HCT116 (cell line): Measurements from ENCODE around the gene BCR. TPM values are rescaled to one million over a fixed set of nuclear protein-coding genes. Genes with fewer than 3 reads are reported as not detected.

Experiments
- ATAC-seq: fragments of 200-7000 bp; cut with Tn5 transposase; 2 replicates; pipeline ENCODE4 v1.9.1; 2020; ENCODE audit warnings: mild to moderate bottlenecking, moderate library complexity
- BruUV-seq: library from RNA; stranded (reverse); fragments of 400-500 nt; replicated peaks from 2 replicates; lab custom pipeline; 2021; lab: Mats Ljungman, UMichigan
- CTCF ChIA-PET: fragments of 300-600 bp; sonication (Branson Sonifier 250); formaldehyde crosslinking; loops from one replicate; lab custom pipeline; 2021; ENCODE audit warnings: antibody characterized with exemption; lab: Charles Lee
- POLR2A ChIA-PET: fragments of 300-600, 350-600 bp; sonication (Branson Sonifier 250); formaldehyde crosslinking; loops from one replicate; lab custom pipeline; 2021; ENCODE audit warnings: antibody characterized with exemption; lab: Charles Lee
- RAD21 ChIA-PET, 2 experiments: fragments of 300-600 bp; sonication (Branson Sonifier 250); formaldehyde crosslinking; loops; one replicate each; lab custom pipeline; 2023; ENCODE audit warnings: low total read pairs in 2 of 2; ENCODE audit not compliant: uncharacterized antibody in 2 of 2, unreplicated experiment in 2 of 2, low non-redundant PET in 1 of 2; lab: Charles Lee
- DNase-seq: peaks from one replicate; pipeline ENCODE4 v3.0.0-alpha.2; 2010; ENCODE audit warnings: low read depth, low spot score
- H2AFZ ChIP-seq: fragments of 200-600 bp; shearing (Covaris generic), sonication (generic); 2 replicates; pipeline ENCODE4 v1.6.1; 2017; ENCODE audit warnings: low read depth, mixed run types, mixed read lengths, antibody characterized with exemption, low read length; ENCODE audit not compliant: poor library complexity, severe bottlenecking
- H3K27ac ChIP-seq: 2 replicates; pipeline ENCODE4 v1.5.1; 2012; ENCODE audit warnings: low read depth, low read length
- H3K27me3 ChIP-seq: fragments of 200-600 bp; sonication (generic); 2 replicates; pipeline ENCODE4 v1.6.1; 2016; ENCODE audit warnings: mixed run types, low read length, mixed read lengths; ENCODE audit not compliant: insufficient read depth
- H3K36me3 ChIP-seq, 2 experiments: fragments of 200-500 bp in 1 of 2; fragments of 200-600 bp in 1 of 2; sonication (Bioruptor generic) in 1 of 2; sonication (generic) in 1 of 2; 2 replicates each; pipeline versions ENCODE4 v1.5.1 to v1.6.1; 2014 to 2016; ENCODE audit warnings: low read length in 2 of 2, inconsistent platforms in 1 of 2, mixed read lengths in 1 of 2, mixed run types in 1 of 2; ENCODE audit not compliant: insufficient read depth in 2 of 2, control insufficient read depth in 1 of 2
- H3K4me1 ChIP-seq, 2 experiments: fragments of 200-600 bp in 1 of 2; sonication (generic) in 1 of 2; 2 replicates each; pipeline versions ENCODE4 v1.5.1 to v1.6.1; 2012 to 2017; ENCODE audit warnings: low read length in 2 of 2, inconsistent platforms in 1 of 2, mild to moderate bottlenecking in 1 of 2, mixed read lengths in 1 of 2, mixed run types in 1 of 2, moderate library complexity in 1 of 2; ENCODE audit not compliant: insufficient read depth in 2 of 2, control insufficient read depth in 1 of 2
- H3K4me2 ChIP-seq: fragments of 200-600 bp; sonication (generic); 2 replicates; pipeline ENCODE4 v1.6.1; 2017; ENCODE audit warnings: mixed run types, low read length, mixed read lengths
- H3K4me3 ChIP-seq, 2 experiments: fragments of 200-600 bp in 1 of 2; sonication (generic) in 1 of 2; replicated peaks in 1 of 2; 2 replicates each; pipeline ENCODE4 v1.5.1; 2011 to 2016; ENCODE audit warnings: low read length in 2 of 2, control low read depth in 1 of 2, low read depth in 1 of 2, mild to moderate bottlenecking in 1 of 2, mixed read lengths in 1 of 2, mixed run types in 1 of 2
- H3K79me2 ChIP-seq: fragments of 200-600 bp; sonication (generic); 2 replicates; pipeline ENCODE4 v1.6.1; 2017; ENCODE audit warnings: mild to moderate bottlenecking, mixed run types, low read length, moderate library complexity, mixed read lengths; ENCODE audit not compliant: insufficient read depth
- H3K9ac ChIP-seq: fragments of 200-600 bp; sonication (generic); 2 replicates; pipeline ENCODE4 v1.6.1; 2016; ENCODE audit warnings: low read length, mixed read lengths
- H3K9me2 ChIP-seq: fragments of 200-600 bp; sonication (generic), shearing (Covaris generic); 2 replicates; pipeline ENCODE4 v1.6.1; 2017; ENCODE audit warnings: mixed run types, mild to moderate bottlenecking, moderate library complexity; ENCODE audit not compliant: insufficient read depth
- H3K9me3 ChIP-seq, 2 experiments: fragments of 200-500 bp in 1 of 2; fragments of 200-600 bp in 1 of 2; sonication (Bioruptor generic) in 1 of 2; sonication (generic) in 1 of 2; 2 replicates each; pipeline ENCODE4 v1.6.1; 2014 to 2017; ENCODE audit warnings: low read length in 2 of 2, mixed read lengths in 2 of 2, inconsistent platforms in 1 of 2, low read depth in 1 of 2, mild to moderate bottlenecking in 1 of 2, mixed run types in 1 of 2, moderate library complexity in 1 of 2; ENCODE audit not compliant: control insufficient read depth in 1 of 2, insufficient read depth in 1 of 2
- H4K20me1 ChIP-seq: fragments of 200-600 bp; sonication (generic), shearing (Covaris generic); 2 replicates; pipeline ENCODE4 v1.6.1; 2017; ENCODE audit warnings: mixed run types, mild to moderate bottlenecking, moderate library complexity; ENCODE audit not compliant: insufficient read depth
- ATF3 ChIP-seq: IDR thresholded peaks from 2 replicates; pipeline ENCODE4 v1.6.1; 2012
- CBX3 ChIP-seq: IDR thresholded peaks from 2 replicates; pipeline ENCODE4 v1.6.1; 2012; ENCODE audit warnings: low read depth
- CTCF ChIP-seq, 3 experiments: fragments of 200-600 bp in 1 of 3; sonication (generic) in 1 of 3; IDR thresholded peaks in 2 of 3; conservative IDR thresholded peaks in 1 of 3; 2 replicates each; pipeline ENCODE4 v1.5.1; 2012 to 2017; ENCODE audit warnings: low read depth in 2 of 3, low read length in 2 of 3, antibody characterized with exemption in 1 of 3, borderline replicate concordance in 1 of 3, control low read depth in 1 of 3, mild to moderate bottlenecking in 1 of 3, mixed read lengths in 1 of 3, mixed run types in 1 of 3, moderate library complexity in 1 of 3; ENCODE audit not compliant: insufficient read depth in 1 of 3
- EGR1 ChIP-seq: IDR thresholded peaks from 2 replicates; pipeline ENCODE4 v1.6.1; 2012; ENCODE audit warnings: low read depth
- ELF1 ChIP-seq: IDR thresholded peaks from 2 replicates; pipeline ENCODE4 v1.6.1; 2012; ENCODE audit warnings: low read depth, borderline replicate concordance
- EZH2 ChIP-seq: fragments of 200-600 bp; sonication (generic); IDR thresholded peaks from 2 replicates; pipeline ENCODE4 v1.6.1; 2017; ENCODE audit warnings: antibody characterized with exemption, mixed run types
- JUND ChIP-seq: IDR thresholded peaks from 2 replicates; pipeline ENCODE4 v1.6.1; 2012
- POLR2AphosphoS5 ChIP-seq: IDR thresholded peaks from 2 replicates; pipeline ENCODE4 v1.6.1; 2011; ENCODE audit warnings: mild to moderate bottlenecking, low read depth, low read length, moderate library complexity
- RAD21 ChIP-seq: IDR thresholded peaks from 2 replicates; pipeline ENCODE4 v1.6.1; 2012; ENCODE audit warnings: low read depth, mild to moderate bottlenecking
- REST ChIP-seq: IDR thresholded peaks from 2 replicates; pipeline ENCODE4 v1.6.1; 2012; ENCODE audit warnings: low read depth
- YY1 ChIP-seq: IDR thresholded peaks from 2 replicates; pipeline ENCODE4 v1.6.1; 2011; ENCODE audit warnings: low read length, low read depth, moderate library complexity, mild to moderate bottlenecking; ENCODE audit not compliant: insufficient replicate concordance; ENCODE audit errors: extremely low read depth
- ZBTB33 ChIP-seq: IDR thresholded peaks from 2 replicates; pipeline ENCODE4 v1.6.1; 2011; ENCODE audit warnings: mild to moderate bottlenecking, low read length, moderate library complexity; ENCODE audit not compliant: insufficient replicate concordance; ENCODE audit errors: extremely low read depth
- intact Hi-C: fragments of 100-400 bp; cut with micrococcal nuclease; formaldehyde crosslinking; loops from 2 replicates; pipeline ENCODE4 v1.10.0; 2022
- total RNA-seq: library from RNA; stranded (reverse); gene quantifications from one replicate; pipeline ENCODE4 v1.2.1, GENCODE V29; 2021; ENCODE audit not compliant: unreplicated experiment
- TF ChIP-seq, protein P1 (sequence below): IDR thresholded peaks from 2 replicates; pipeline ENCODE4 v1.6.1; 2012

Gene BCR
- total RNA-seq, 1 experiment from 2014 or later: 39.7 TPM

GRCh38 chr22:23154461-23154860 is 25.8 kb upstream of the BCR start:
- Histone ChIP-seq H3K27ac (no peak overlapping the region), H3K9ac (no peak overlapping the region), H3K4me3 (no peak overlapping the region), H3K79me2 (no peaks in the 10 kb centered on the region), H3K4me1 (peaks cover 4 to 13% of the 10 kb centered on the region in 2 experiments; a peak in 3 of 4 replicates)
- POLR2A ChIA-PET: no interaction called here
- intact Hi-C loops: no loop called here
- ATAC-seq: no peak
- no peak for TF ChIP-seq REST
- TF ChIP-seq, protein P1, sequence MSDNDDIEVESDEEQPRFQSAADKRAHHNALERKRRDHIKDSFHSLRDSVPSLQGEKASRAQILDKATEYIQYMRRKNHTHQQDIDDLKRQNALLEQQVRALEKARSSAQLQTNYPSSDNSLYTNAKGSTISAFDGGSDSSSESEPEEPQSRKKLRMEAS: no peak
- TF ChIP-seq JUND: no peak
- TF ChIP-seq EGR1: no peak
- no peak for TF ChIP-seq EZH2
- TF ChIP-seq RAD21: no peak
- TF ChIP-seq CTCF (IDR thresholded peaks at IDR 0.05 in 2 of 3, conservative IDR thresholded peaks at IDR 0.05 in 1 of 3; ENCODE audit: borderline replicate concordance in 1 of 3, insufficient read depth in 1 of 3, low read depth in 2 of 3, low read length in 2 of 3): no peak
- no peak for TF ChIP-seq CBX3
- TF ChIP-seq ATF3: no peak
- TF ChIP-seq YY1: no peak
- TF ChIP-seq POLR2AphosphoS5: no peak
- TF ChIP-seq ELF1: no peak
- TF ChIP-seq ZBTB33: no peak
- TF ChIP-seq, all 23 proteins: peak for 0
- Histone ChIP-seq H3K9me3 (no peaks in the 10 kb centered on the region), H3K27me3 (no peaks in the 10 kb centered on the region), H4K20me1 (no peaks in the 10 kb centered on the region), H2AFZ (no peak overlapping the region), H3K9me2 (no peaks in the 10 kb centered on the region), H3K36me3 (no peaks in the 10 kb centered on the region), H3K4me2 (no peak overlapping the region)
- ChIA-PET CTCF (no interaction called here), RAD21 (no interaction called here)
- no peak for DNase-seq
- BruUV-seq: no TSS peak
